Neural progenitor cell (in vitro differentiated cells): ENCODE results near the gene LY6G6F. TPM values are rescaled to one million over a fixed set of nuclear protein-coding genes. Genes with fewer than 3 reads are reported as not detected.

Experiments used
- DNase-seq: peaks from one replicate; pipeline ENCODE4 v3.0.0-alpha.2; 2016; ENCODE audit warnings: low spot score
- H2AFZ ChIP-seq: fragments of 200-600 bp; sonication (generic); replicated peaks from 2 replicates; pipeline ENCODE4 v1.6.1; 2016; ENCODE audit warnings: antibody characterized with exemption
- H3F3A ChIP-seq: fragments of 200-600 bp; sonication (generic); 2 replicates; pipeline ENCODE4 v1.6.1; 2016; ENCODE audit warnings: antibody characterized with exemption, low read depth
- H3K27ac ChIP-seq: fragments of 200-600 bp; sonication (generic); 2 replicates; pipeline ENCODE4 v1.5.1; 2016; ENCODE audit warnings: mild to moderate bottlenecking
- H3K27me3 ChIP-seq: fragments of 200-600 bp; sonication (generic); 2 replicates; pipeline ENCODE4 v1.6.1; 2016; ENCODE audit warnings: mild to moderate bottlenecking, moderate library complexity
- H3K36me3 ChIP-seq: fragments of 200-600 bp; sonication (generic); 2 replicates; pipeline ENCODE4 v1.5.1; 2016
- H3K4me1 ChIP-seq: fragments of 200-600 bp; sonication (generic); 2 replicates; pipeline ENCODE4 v1.6.1; 2016; ENCODE audit warnings: mixed run types
- H3K4me2 ChIP-seq: fragments of 200-600 bp; sonication (generic); 2 replicates; pipeline ENCODE4 v1.6.1; 2016
- H3K4me3 ChIP-seq: fragments of 200-600 bp; sonication (generic); 2 replicates; pipeline ENCODE4 v1.5.1; 2016
- H3K79me2 ChIP-seq: fragments of 200-600 bp; sonication (generic); 2 replicates; pipeline ENCODE4 v1.6.1; 2016; ENCODE audit warnings: low read depth
- H3K9ac ChIP-seq: fragments of 200-600 bp; sonication (generic); 2 replicates; pipeline ENCODE4 v1.6.1; 2016
- H3K9me3 ChIP-seq: fragments of 200-600 bp; sonication (generic); 2 replicates; pipeline ENCODE4 v1.5.1; 2016; ENCODE audit warnings: low read depth
- H4K20me1 ChIP-seq: fragments of 200-600 bp; sonication (generic); 2 replicates; pipeline ENCODE4 v1.6.1; 2016; ENCODE audit warnings: low read depth
- H3K27ac Mint-ChIP-seq: 3 replicates; pipeline ENCODE4 v1.8.0; 2021; ENCODE audit warnings: mixed read lengths
- H3K27me3 Mint-ChIP-seq: 2 replicates; pipeline ENCODE4 v1.8.0; 2022; ENCODE audit warnings: low read depth, mild to moderate bottlenecking, inconsistent platforms, moderate library complexity, mixed read lengths; ENCODE audit not compliant: insufficient read depth
- H3K36me3 Mint-ChIP-seq: 3 replicates; pipeline ENCODE4 v1.8.0; 2021; ENCODE audit warnings: mixed read lengths
- H3K4me1 Mint-ChIP-seq: 3 replicates; pipeline ENCODE4 v1.8.0; 2021; ENCODE audit warnings: mixed read lengths
- H3K4me3 Mint-ChIP-seq: 3 replicates; pipeline ENCODE4 v1.8.0; 2021; ENCODE audit warnings: mild to moderate bottlenecking, moderate library complexity, mixed read lengths
- H3K9me3 Mint-ChIP-seq: 3 replicates; pipeline ENCODE4 v1.8.0; 2020; ENCODE audit warnings: mixed read lengths
- EZH2 ChIP-seq: fragments of 200-600 bp; sonication (generic); IDR thresholded peaks from 2 replicates; pipeline ENCODE4 v1.6.1; 2017; ENCODE audit warnings: antibody characterized with exemption, mild to moderate bottlenecking, moderate library complexity
- EZH2phosphoT487 ChIP-seq: fragments of 200-600 bp; sonication (generic); IDR thresholded peaks from 2 replicates; pipeline ENCODE4 v1.6.1; 2017; ENCODE audit warnings: antibody characterized with exemption
- total RNA-seq: library from RNA; depleted of rRNA; stranded (reverse); fragments of >200 nt; gene quantifications from 2 replicates; pipeline ENCODE4 v1.2.3, GENCODE V29; 2015; ENCODE audit warnings: low replicate concordance
- TF ChIP-seq, protein P1 (sequence below): fragments of 200-600 bp; sonication (generic); IDR thresholded peaks from 2 replicates; pipeline ENCODE4 v1.5.1; 2017; ENCODE audit warnings: antibody characterized with exemption, mild to moderate bottlenecking

The LY6G6F gene
- total RNA-seq, 1 donor from 2014 or later = not detected

DNA sequence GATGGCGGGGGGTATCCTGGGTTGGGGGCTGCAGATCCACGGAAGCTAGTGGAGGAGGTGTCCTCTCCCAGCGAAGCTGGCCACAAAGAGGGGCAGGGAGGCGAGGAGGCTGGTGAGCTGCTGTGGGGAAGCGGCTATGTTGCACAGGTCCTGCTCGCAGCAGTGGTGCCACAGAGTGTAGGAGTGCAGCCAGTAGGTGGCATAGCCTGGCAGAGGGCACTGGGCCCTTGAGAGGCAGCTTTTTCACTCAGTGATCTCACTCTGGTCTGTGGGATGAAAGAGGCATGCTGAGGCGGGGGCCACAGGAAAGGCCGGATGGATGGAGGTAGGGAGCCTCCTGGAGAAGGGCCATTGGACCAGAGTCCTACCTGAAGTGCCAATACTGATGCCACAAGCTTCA is 5.6 kb downstream of the LY6G6F start:
- Mint-ChIP-seq H3K4me1 (peaks cover 46% of the 10 kb centered on the region), H3K27me3 (peaks cover 17% of the 10 kb centered on the region), H3K27ac (peak overlapping the region; percentile 84), H3K4me3 (peak overlapping the region; percentile 75), H3K9me3 (no peaks in the 10 kb centered on the region), H3K36me3 (no peaks in the 10 kb centered on the region)
- DNase-seq = no peak
- H3K4me1 ChIP-seq = peaks cover 25% of the 10 kb centered on the region
- H3K4me3 ChIP-seq = no peak overlapping the region
- H4K20me1 ChIP-seq = no peaks in the 10 kb centered on the region
- TF ChIP-seq, protein P1, sequence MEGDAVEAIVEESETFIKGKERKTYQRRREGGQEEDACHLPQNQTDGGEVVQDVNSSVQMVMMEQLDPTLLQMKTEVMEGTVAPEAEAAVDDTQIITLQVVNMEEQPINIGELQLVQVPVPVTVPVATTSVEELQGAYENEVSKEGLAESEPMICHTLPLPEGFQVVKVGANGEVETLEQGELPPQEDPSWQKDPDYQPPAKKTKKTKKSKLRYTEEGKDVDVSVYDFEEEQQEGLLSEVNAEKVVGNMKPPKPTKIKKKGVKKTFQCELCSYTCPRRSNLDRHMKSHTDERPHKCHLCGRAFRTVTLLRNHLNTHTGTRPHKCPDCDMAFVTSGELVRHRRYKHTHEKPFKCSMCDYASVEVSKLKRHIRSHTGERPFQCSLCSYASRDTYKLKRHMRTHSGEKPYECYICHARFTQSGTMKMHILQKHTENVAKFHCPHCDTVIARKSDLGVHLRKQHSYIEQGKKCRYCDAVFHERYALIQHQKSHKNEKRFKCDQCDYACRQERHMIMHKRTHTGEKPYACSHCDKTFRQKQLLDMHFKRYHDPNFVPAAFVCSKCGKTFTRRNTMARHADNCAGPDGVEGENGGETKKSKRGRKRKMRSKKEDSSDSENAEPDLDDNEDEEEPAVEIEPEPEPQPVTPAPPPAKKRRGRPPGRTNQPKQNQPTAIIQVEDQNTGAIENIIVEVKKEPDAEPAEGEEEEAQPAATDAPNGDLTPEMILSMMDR = no peak
- TF ChIP-seq EZH2 (no peak), EZH2phosphoT487 (no peak)
- peaks cover 21% of the 10 kb centered on the region for H3F3A ChIP-seq
- H3K27ac ChIP-seq = no peak overlapping the region
- H3K36me3 ChIP-seq = no peaks in the 10 kb centered on the region
- no peaks in the 10 kb centered on the region for H3K27me3 ChIP-seq
- no peaks in the 10 kb centered on the region for H3K79me2 ChIP-seq
- H3K9me3 ChIP-seq = no peaks in the 10 kb centered on the region
- no peak overlapping the region for H3K4me2 ChIP-seq
- H3K9ac ChIP-seq = no peak overlapping the region
- H2AFZ ChIP-seq = no peak overlapping the region

DNA sequence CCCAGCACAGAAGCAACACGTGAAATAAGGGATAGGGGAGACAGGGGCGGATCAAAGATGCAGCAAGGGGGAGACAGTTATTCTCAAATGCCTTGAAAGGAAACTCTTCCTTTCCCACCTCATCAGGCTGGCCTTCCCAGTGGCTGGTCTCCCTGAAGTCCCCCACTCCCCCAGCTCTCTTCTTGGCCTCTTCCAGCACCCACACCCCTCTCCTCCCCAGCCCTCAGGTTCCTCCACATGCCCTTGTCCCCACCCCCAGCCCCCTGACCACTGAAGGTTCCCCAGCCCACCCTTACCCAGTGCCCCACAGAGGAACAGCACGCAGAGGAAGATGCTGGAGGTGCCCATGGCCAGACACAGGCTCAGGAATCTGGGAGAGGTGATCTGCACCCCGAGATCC is 6.8 kb downstream of the LY6G6F start:
- no peak for DNase-seq
- no peaks in the 10 kb centered on the region for H3K36me3 ChIP-seq
- peak overlapping the region; percentile 75 for H2AFZ ChIP-seq
- Mint-ChIP-seq H3K9me3 (no peaks in the 10 kb centered on the region), H3K4me1 (peaks cover 49% of the 10 kb centered on the region), H3K36me3 (no peaks in the 10 kb centered on the region), H3K27me3 (peaks cover 19% of the 10 kb centered on the region), H3K27ac (peak overlapping the region; percentile 97), H3K4me3 (peak overlapping the region; percentile 16)
- H3K79me2 ChIP-seq = no peaks in the 10 kb centered on the region
- no peaks in the 10 kb centered on the region for H3K27me3 ChIP-seq
- H3K9ac ChIP-seq = no peak overlapping the region
- H3K4me1 ChIP-seq = peaks cover 25% of the 10 kb centered on the region
- no peaks in the 10 kb centered on the region for H4K20me1 ChIP-seq
- no peak overlapping the region for H3K4me3 ChIP-seq
- no peak overlapping the region for H3K27ac ChIP-seq
- TF ChIP-seq EZH2phosphoT487 (no peak), EZH2 (no peak)
- TF ChIP-seq, protein P1 = no peak
- H3F3A ChIP-seq = peaks cover 21% of the 10 kb centered on the region
- peak overlapping the region; percentile 64 for H3K4me2 ChIP-seq
- no peaks in the 10 kb centered on the region for H3K9me3 ChIP-seq

DNA sequence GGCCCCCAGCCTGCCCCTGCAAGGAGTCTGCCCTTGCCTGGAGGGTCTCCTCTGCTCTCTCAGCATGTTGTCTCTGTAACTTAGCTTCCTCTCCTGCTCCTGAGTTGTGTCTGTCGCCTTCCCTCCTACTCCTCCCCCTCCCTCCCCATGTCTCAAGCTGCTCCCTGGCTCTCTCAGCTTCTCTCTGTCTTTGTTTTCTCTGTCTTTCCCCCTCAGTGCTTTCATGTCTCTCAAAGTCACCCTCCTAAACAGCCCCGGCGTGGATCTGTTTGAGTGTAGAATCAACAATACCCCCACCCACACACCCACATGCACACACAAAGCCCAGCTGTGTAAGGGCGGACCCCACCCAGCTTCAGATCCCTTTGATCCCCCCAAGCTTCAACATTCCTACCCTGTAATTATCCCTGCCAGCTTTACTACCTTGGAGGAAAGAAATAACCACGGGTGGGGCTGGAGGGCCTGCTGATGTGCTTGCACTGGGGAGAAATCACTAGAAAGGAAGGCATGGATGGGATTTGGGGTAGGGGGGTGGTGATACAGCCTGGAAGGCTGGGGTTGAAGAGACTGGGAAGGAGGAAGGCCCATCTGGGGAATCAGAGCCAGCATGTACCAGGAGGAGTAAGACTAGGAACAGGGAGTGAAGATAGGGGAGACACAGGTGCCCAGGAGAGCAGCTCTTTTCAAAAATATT is 7.5 kb downstream of the LY6G6F start:
- H3K9ac ChIP-seq = no peak overlapping the region
- H3K27me3 ChIP-seq = no peaks in the 10 kb centered on the region
- peak overlapping the region; percentile 64 for H3K4me2 ChIP-seq
- peak overlapping the region; percentile 75 for H2AFZ ChIP-seq
- H3K79me2 ChIP-seq = no peaks in the 10 kb centered on the region
- Mint-ChIP-seq H3K36me3 (no peaks in the 10 kb centered on the region), H3K27ac (peak overlapping the region; percentile 97), H3K27me3 (peaks cover 19% of the 10 kb centered on the region), H3K9me3 (no peaks in the 10 kb centered on the region), H3K4me1 (peaks cover 49% of the 10 kb centered on the region), H3K4me3 (peak overlapping the region; percentile 71)
- H4K20me1 ChIP-seq = no peaks in the 10 kb centered on the region
- peaks cover 21% of the 10 kb centered on the region for H3F3A ChIP-seq
- no peak for TF ChIP-seq EZH2
- TF ChIP-seq EZH2phosphoT487 = no peak
- TF ChIP-seq, protein P1 = no peak
- H3K4me1 ChIP-seq = peaks cover 25% of the 10 kb centered on the region
- DNase-seq = peak; percentile 62
- peak overlapping the region; percentile 57 for H3K27ac ChIP-seq
- no peaks in the 10 kb centered on the region for H3K9me3 ChIP-seq
- H3K36me3 ChIP-seq = no peaks in the 10 kb centered on the region
- no peak overlapping the region for H3K4me3 ChIP-seq
